LNCAP (cell line): ENCODE results near the gene CKAP2.

ENCODE experiments used
- TF ChIP-seq, protein P1 (sequence below): fragments of 450-650 bp; IDR thresholded peaks from 2 replicates; pipeline ENCODE4 v1.5.1; 2017; ENCODE audit warnings: mild to moderate bottlenecking

Gene CKAP2

DNA sequence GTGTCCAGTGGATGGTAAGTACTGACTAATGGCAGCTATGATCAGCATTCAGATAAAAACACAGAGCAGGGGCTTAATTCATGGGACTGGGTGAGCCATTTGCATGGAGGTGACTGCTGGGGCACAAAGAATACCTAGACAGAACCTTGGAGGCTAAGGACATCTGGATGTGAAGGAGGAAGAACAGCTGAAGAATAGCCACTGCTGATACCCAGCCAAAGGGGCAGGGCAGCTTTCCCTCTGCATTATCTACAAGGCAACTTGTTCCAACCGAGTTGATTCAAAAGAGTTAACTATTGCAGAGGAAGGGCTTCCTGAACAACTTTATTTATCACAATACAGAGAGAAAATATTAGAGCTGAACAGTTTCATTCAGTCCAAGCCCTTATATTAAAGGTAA lies 36.2 kb upstream of the CKAP2 start:
- TF ChIP-seq, protein P1, sequence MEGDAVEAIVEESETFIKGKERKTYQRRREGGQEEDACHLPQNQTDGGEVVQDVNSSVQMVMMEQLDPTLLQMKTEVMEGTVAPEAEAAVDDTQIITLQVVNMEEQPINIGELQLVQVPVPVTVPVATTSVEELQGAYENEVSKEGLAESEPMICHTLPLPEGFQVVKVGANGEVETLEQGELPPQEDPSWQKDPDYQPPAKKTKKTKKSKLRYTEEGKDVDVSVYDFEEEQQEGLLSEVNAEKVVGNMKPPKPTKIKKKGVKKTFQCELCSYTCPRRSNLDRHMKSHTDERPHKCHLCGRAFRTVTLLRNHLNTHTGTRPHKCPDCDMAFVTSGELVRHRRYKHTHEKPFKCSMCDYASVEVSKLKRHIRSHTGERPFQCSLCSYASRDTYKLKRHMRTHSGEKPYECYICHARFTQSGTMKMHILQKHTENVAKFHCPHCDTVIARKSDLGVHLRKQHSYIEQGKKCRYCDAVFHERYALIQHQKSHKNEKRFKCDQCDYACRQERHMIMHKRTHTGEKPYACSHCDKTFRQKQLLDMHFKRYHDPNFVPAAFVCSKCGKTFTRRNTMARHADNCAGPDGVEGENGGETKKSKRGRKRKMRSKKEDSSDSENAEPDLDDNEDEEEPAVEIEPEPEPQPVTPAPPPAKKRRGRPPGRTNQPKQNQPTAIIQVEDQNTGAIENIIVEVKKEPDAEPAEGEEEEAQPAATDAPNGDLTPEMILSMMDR = no peak

DNA sequence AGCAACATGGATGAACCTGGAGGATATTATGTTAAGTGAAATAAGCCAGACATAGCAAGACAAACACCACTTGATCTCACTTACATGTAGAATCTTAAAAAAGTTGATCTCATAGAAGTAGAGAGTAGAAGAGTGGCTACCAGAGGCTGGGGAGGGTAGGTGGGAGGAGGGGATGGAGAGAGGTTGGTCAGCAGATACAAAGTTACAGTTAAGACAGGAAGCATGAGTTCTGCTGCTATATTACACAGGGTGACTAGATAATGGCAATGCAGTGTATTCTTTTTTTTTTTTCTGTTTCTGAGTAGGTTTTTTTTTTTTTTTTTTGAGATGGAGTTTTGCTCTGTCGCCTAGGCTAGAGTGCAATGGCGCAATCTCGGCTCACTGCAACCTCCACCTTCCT lies 34.1 kb upstream of the CKAP2 start:
- TF ChIP-seq, protein P1 = no peak

DNA sequence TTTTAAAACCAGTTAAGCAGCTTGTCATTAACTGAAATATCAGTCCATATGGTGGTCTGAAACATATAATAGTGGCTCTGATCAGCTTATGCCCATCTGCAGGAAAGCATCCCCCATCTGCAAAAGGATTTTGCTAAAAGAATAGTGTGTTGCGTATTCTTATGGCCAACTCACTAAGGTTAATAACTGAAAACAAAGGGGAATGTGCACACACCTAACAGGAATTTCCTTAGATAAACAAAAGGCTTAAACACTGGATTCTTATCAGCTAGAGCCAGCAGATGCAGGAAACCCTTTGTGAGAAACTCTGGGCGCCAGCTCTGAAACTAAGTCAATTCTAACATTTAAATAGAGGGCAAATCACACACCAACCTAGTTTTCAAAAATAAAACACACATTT lies 27.0 kb upstream of the CKAP2 start:
- TF ChIP-seq, protein P1 = no peak

DNA sequence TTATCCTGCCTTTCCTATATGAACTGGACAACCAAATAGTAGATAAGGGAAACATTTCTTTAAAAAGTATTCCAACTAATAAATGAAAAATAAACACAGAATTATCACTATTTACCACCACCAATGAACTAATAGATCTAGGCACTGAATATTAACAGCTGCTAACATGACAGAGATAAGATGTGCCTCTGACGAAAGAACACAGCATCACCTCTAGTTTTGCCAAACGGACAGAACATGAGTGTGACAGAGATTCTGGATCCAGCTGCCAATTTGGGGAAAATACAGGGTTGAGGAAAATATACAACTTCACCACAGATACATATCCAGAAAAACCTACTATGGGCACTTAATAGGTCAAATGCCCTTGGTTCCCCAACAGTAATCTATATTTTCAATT lies 22.8 kb upstream of the CKAP2 start:
- TF ChIP-seq, protein P1 = no peak

DNA sequence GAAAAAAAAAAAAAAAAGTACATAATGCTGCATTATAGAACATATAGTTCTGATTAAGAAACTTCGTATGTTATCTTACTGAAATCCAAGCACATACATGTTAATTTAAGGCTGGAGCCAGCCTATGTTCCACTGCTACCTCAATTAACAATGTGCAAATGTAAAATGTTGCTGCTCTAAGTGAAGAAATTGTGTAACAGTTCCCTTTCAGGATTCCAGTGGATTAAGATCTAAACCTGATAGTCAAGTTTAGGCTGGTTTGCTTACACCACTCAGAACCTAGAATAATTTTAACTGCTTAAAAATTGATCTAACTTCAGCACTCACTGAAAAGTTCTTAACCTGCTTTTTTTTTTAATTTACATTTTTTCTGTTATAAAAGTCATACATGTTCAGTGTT lies 9.0 kb upstream of the CKAP2 start:
- TF ChIP-seq, protein P1 = no peak

DNA sequence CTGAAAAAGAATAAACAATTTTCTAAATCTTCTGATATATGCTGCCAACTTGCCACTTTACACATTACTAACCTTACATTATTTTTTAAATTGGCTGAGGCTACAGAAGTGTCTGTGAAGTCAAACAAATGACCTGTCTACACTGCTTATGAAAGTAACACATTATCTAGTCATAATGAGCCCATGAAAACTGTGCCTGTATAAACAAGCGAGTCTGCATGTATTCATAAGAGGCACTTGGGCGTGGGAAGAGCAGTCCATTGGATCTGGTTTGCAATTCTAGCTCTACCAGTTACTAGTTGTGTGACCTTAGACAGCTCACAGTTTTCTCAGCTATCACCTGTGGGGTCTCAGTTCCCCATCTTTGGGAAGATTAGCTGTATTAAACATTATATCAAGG lies 7.9 kb upstream of the CKAP2 start:
- TF ChIP-seq, protein P1 = no peak

DNA sequence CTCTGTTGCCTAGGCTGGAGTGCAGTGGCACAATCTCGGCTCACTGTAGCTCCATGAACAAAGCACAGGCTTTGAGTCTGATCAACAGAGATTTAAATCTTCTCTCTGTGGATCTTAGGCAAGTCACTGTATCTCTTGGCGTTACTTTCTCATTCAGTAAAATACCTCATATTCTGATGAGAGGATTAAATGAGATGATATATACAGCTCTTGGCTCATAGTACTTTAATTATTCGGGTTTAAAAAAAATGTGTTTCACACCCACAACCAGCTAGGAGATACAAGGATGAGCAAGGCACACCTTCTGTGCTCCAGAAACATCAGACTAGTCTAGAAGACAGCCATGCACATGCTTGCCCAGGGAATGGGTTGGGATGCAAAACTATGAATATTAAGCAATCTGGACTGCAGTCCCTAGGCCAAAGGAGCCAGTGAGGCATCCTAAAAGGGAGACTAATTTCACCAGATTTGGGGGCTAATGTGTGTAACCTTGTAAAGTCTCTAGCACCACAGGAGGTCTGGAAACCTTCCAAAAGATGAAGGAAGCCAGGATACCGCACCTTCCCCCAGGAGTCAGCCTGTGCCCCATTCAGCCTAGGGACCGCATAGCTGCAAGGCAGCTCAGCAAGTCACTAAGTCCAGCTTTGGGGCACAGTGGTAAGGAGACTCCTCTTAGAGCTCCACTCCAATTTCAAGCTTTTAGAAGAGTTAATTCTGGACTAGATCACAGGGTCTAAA lies 7.3 kb upstream of the CKAP2 start:
- TF ChIP-seq, protein P1 = no peak
